A204.1 (cell line): ENCODE measurements around the gene FAM174C.

Experiments used
- FAIRE-seq: peaks from 2 replicates; lab custom pipeline; 2012; peaks lifted over from hg19 to GRCh38; lab: Jason Lieb, UNC

The FAM174C gene

GRCh38 chr19:1274081-1274851, 1.1 kb upstream of the FAM174C start:
- no peak for FAIRE-seq

- no peak for FAIRE-seq
Measured at GRCh38 chr19:1274852-1275259, 474 bp upstream of the FAM174C start.

- FAIRE-seq: no peak
Measured at GRCh38 chr19:1275976-1276627, 772 bp downstream of the FAM174C start.

- FAIRE-seq: no peak
Measured at GRCh38 chr19:1276628-1277022, 1.3 kb downstream of the FAM174C start.

GRCh38 chr19:1277061-1277460, 1.7 kb downstream of the FAM174C start:
- no peak for FAIRE-seq

GRCh38 chr19:1278074-1278473, 2.7 kb downstream of the FAM174C start:
- FAIRE-seq: no peak

GRCh38 chr19:1278713-1279660, 3.7 kb downstream of the FAM174C start:
- FAIRE-seq: no peak

- no peak for FAIRE-seq
Measured at GRCh38 chr19:1279782-1280341, 4.5 kb downstream of the FAM174C start.

- FAIRE-seq: no peak
Measured at GRCh38 chr19:1280636-1281568, 5.6 kb downstream of the FAM174C start.

- FAIRE-seq: no peak
Measured at GRCh38 chr19:1281569-1282287, 6.4 kb downstream of the FAM174C start.

- no peak for FAIRE-seq
Measured at GRCh38 chr19:1282588-1283206, 7.4 kb downstream of the FAM174C start.

- no peak for FAIRE-seq
Measured at GRCh38 chr19:1283207-1283916, 8.0 kb downstream of the FAM174C start.

- no peak for FAIRE-seq
Measured at GRCh38 chr19:1283917-1284292, 8.6 kb downstream of the FAM174C start.

- FAIRE-seq: no peak
Measured at GRCh38 chr19:1284293-1284978, 9.1 kb downstream of the FAM174C start.

- FAIRE-seq: no peak
Measured at GRCh38 chr19:1284979-1285736, 9.8 kb downstream of the FAM174C start.

GRCh38 chr19:1285737-1286360, 10.5 kb downstream of the FAM174C start, which contains the start of gene EFNA2:
Gene EFNA2 (plus strand): TSS chr19:1285873. CDS start chr19:1286169, 296 bp downstream.
- FAIRE-seq: no peak
